Activated CD8-positive, alpha-beta memory T cell treated with anti-CD3 and anti-CD28 coated beads, Interleukin-2, amount 50 U/mL, for 1 hour (primary cell): ENCODE measurements around the gene TXNDC11.

Experiments
- DNase-seq: peaks from one replicate; pipeline ENCODE4 v3.0.0-alpha.2; 2020; ENCODE audit errors: extremely low read depth

TXNDC11 gene

GRCh38 chr16:11721781-11722467, 20.7 kb downstream of the TXNDC11 start:
- DNase-seq: no peak

- DNase-seq: no peak
Measured at GRCh38 chr16:11719762-11720161, 22.9 kb downstream of the TXNDC11 start.

- DNase-seq: no peak
Measured at GRCh38 chr16:11719171-11719570, 23.5 kb downstream of the TXNDC11 start.

GRCh38 chr16:11717811-11718210, 24.8 kb downstream of the TXNDC11 start:
- DNase-seq: no peak

- DNase-seq: no peak
Measured at GRCh38 chr16:11716336-11716735, 26.3 kb downstream of the TXNDC11 start.

- no peak for DNase-seq
Measured at GRCh38 chr16:11715246-11715947, 27.3 kb downstream of the TXNDC11 start.

- no peak for DNase-seq
Measured at GRCh38 chr16:11712122-11712521, 30.5 kb downstream of the TXNDC11 start.

- no peak for DNase-seq
Measured at GRCh38 chr16:11711662-11712061, 31.0 kb downstream of the TXNDC11 start.

- DNase-seq: no peak
Measured at GRCh38 chr16:11708421-11708820, 34.2 kb downstream of the TXNDC11 start.

GRCh38 chr16:11707679-11708197, 34.9 kb downstream of the TXNDC11 start:
- no peak for DNase-seq

- DNase-seq: no peak
Measured at GRCh38 chr16:11706180-11706742, 36.4 kb downstream of the TXNDC11 start.

- no peak for DNase-seq
Measured at GRCh38 chr16:11705311-11706025, 37.2 kb downstream of the TXNDC11 start.

- DNase-seq: no peak
Measured at GRCh38 chr16:11700264-11701029, 42.2 kb downstream of the TXNDC11 start.

GRCh38 chr16:11699234-11699894, 43.3 kb downstream of the TXNDC11 start:
- DNase-seq: no peak

- DNase-seq: no peak
Measured at GRCh38 chr16:11698271-11698689, 44.4 kb downstream of the TXNDC11 start.

- no peak for DNase-seq
Measured at GRCh38 chr16:11697319-11697718, 45.3 kb downstream of the TXNDC11 start.

GRCh38 chr16:11696266-11697012, 46.2 kb downstream of the TXNDC11 start:
- DNase-seq: no peak

- DNase-seq: no peak
Measured at GRCh38 chr16:11692651-11693050, 50.0 kb downstream of the TXNDC11 start.

GRCh38 chr16:11692171-11692570, 50.5 kb downstream of the TXNDC11 start:
- no peak for DNase-seq

- DNase-seq: no peak
Measured at GRCh38 chr16:11691771-11692170, 50.9 kb downstream of the TXNDC11 start.
